DND-41 (cell line): ENCODE measurements around the gene ITPR2.

ENCODE experiments used
- CTCF ChIP-seq: IDR thresholded peaks from 2 replicates; pipeline ENCODE4 v1.5.1; 2012; ENCODE audit warnings: borderline replicate concordance, low read length, moderate library complexity, mild to moderate bottlenecking; ENCODE audit not compliant: poor library complexity, severe bottlenecking; ENCODE audit errors: extremely low read depth
- EZH2 ChIP-seq: IDR thresholded peaks from 3 replicates; pipeline ENCODE4 v1.6.1; 2012; ENCODE audit warnings: borderline replicate concordance, low read depth, mild to moderate bottlenecking, moderate library complexity, low read length, inconsistent platforms; ENCODE audit not compliant: severe bottlenecking

GRCh38 chr12:26647088-26647487, 185.9 kb downstream of the ITPR2 start:
- TF ChIP-seq CTCF (no peak), EZH2 (no peak)
